Left renal pelvis (tissue), 4 donors: Measurements from ENCODE around the gene SNAPC5. TPM values are rescaled to one million over a fixed set of nuclear protein-coding genes. Genes with fewer than 3 reads are reported as not detected.
"Not testable (repeated sequence)": the region's sequence is repeated elsewhere in the genome, so short reads cannot be mapped to it uniquely, and the experiment has no call there.

Experiments
- DNase-seq, 4 donors: peaks; one replicate each; pipeline ENCODE4 v3.0.0-alpha.2; 2013; ENCODE audit warnings: low read depth in 4 of 4, low spot score in 3 of 4
- polyA plus RNA-seq, 4 donors: library from polyadenylated mRNA; unstranded; fragments of 120-200 nt; gene quantifications; one replicate each; pipeline ENCODE4 v1.2.1, GENCODE V29; 2013; ENCODE audit not compliant: insufficient read length in 4 of 4

The SNAPC5 gene
- polyA plus RNA-seq = 10 to 100 TPM; 33.2 to 41.0 (median 38.7) TPM

DNA sequence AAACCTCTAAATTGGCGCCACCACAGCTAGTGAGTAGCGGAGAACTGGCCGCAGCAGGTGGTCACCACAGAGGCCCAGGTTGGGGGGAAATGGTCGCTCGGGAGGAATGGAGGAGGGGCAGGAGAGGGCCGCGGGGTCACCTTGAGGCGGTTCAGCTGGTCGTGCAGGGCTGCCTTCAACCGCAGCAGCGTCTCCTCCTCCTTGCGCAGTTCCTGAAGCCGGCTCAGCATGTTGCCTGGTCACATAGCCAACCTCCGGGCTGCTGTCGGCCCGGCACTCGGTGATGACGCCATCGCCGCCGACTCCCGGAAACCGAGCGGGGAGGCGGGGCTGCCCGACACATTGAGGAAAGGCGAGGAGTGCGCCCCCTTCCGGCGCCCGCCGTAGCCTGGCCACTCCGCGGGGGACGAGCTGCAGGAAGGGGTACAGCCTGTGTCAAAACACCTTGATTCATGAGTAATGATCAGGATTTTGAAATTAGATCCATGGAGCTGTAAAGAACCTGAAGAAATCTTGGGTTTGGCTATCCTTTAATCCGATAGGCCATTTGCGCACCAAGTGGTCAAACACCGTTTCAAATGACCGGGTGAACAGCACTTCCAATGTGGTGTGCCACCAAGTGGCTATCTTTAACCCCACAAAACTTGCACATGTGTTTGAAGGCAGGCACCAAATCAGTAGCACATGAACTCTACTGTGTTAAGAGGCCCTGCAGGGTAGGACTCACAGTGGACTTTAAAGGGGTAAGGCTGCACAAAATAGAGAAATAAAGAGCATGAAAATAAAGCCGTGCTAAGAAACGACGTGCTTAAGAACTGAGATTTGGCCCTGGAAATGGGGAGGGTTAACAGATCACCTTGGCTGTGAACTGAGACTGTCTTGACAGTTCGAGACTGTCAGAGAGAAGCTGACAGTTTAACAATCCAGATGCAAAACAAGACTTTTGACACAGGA lies at the start of gene SNAPC5:
Gene SNAPC5 (minus strand): TSS at position 261 of the 954 bp plus-strand sequence. CDS start 31 bp downstream, at position 230.
- peak; percentile 73 to 87 (median 84) for DNase-seq

DNA sequence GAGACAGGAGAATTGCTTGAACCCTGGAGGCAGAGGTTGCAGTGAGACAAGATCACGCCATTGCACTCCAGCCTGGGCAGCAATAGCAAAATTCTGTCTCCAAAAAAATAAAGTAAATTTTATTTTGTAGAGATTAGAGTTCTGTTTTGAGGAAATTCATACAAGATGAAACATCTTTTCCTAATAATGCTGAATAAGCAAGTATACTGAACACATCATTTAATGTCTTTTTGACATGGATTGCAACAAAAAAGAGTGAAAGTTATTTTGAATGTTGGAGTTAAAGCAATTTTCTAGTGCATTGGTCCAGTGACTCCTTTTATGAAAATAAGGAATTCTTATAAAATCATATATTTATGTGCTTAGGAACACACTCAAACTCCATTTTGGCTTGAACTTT lies 47.7 kb upstream of the SNAPC5 start:
- no peak for DNase-seq

DNA sequence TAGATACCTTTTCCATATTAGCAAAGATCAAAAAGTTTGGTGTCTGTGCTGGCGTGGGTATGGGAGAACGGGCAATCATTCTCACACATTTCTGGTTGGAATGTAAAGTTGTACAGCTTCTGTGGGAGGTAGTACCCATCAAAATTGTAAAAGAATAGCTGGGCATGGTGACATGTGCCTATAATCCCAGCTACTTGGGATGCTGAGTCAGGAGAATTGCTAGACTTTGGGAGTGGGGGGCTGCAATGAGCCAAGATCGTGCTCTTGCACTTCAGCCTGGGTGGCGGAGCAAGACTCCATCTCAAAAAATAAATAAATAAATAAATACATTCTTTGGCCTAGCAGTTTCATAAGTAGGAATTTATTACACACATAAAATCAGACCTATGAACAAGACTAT lies 45.3 kb upstream of the SNAPC5 start:
- no peak for DNase-seq

- DNase-seq = no peak
Observed at GRCh38 chr15:66535056-66535455, 37.5 kb upstream of the SNAPC5 start.

- no peak for DNase-seq
Observed at GRCh38 chr15:66524838-66525237, 27.3 kb upstream of the SNAPC5 start.

- DNase-seq = no peak
Observed at GRCh38 chr15:66523926-66524325, 26.4 kb upstream of the SNAPC5 start.

DNA sequence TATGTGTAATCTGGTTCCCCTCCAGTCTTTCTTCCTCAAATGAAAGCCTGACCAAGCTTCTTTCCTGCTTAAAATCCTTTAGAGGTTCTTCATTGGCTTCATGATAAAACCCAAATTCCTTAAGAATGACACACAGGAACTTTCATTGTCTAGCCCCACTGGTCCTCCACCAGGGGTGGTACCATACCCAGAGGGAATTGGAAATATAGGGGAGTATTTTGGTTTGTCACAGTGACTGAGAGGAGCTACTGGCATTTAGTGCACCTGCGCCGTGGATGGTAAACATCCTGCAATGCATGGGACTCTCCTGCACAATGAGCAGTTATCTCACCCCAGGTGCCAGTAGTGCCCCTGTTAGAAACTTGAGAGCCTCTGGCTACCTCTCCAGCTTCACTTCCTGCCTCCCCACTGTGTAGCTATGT lies 18.4 kb upstream of the SNAPC5 start:
- no peak for DNase-seq

DNA sequence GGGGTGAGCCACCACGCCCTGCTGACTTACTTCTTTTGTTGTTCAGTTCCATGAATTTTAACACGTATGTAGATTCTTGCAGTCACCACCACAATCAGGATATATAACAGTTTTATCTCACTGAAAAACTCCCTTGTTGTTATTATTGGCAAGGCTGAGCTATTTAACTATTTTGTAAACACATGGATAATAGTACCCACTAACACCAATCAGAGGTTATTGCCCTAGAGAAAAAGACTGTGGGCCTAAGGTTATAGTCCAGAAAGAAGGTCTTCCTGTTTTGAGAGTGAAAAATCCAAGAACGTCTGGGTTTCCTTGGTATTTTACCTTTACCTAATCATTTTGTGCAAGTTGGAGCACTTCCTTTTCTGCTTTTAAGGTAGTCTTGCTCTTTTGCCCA lies 17.0 kb upstream of the SNAPC5 start:
- DNase-seq = no peak

GRCh38 chr15:66508293-66508883 lies 10.8 kb upstream of the SNAPC5 start:
- no peak for DNase-seq

- DNase-seq = peak in 1 of 4 donors; percentile 1
Observed at GRCh38 chr15:66505818-66506217, 8.3 kb upstream of the SNAPC5 start.

DNA sequence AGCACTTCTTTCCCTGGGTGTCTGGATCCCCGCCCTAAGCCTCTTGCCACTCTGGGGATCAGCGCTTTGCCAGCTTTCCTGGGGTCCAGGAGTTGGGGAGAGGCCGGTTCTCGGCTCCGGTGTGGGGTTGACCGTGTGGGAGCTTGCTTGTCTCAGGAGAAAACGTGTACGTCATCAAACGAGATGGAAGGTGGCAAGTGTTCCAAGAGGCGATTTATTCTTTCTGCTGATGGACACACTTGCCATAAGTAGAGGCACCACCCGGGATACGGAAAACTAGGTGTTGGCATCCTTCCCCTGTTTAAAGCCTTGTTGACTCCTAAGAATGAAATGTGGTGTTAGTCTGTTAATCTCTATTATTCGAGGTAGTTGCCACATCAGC lies 7.9 kb upstream of the SNAPC5 start:
- peak in 1 of 4 donors; percentile 36 for DNase-seq

DNA sequence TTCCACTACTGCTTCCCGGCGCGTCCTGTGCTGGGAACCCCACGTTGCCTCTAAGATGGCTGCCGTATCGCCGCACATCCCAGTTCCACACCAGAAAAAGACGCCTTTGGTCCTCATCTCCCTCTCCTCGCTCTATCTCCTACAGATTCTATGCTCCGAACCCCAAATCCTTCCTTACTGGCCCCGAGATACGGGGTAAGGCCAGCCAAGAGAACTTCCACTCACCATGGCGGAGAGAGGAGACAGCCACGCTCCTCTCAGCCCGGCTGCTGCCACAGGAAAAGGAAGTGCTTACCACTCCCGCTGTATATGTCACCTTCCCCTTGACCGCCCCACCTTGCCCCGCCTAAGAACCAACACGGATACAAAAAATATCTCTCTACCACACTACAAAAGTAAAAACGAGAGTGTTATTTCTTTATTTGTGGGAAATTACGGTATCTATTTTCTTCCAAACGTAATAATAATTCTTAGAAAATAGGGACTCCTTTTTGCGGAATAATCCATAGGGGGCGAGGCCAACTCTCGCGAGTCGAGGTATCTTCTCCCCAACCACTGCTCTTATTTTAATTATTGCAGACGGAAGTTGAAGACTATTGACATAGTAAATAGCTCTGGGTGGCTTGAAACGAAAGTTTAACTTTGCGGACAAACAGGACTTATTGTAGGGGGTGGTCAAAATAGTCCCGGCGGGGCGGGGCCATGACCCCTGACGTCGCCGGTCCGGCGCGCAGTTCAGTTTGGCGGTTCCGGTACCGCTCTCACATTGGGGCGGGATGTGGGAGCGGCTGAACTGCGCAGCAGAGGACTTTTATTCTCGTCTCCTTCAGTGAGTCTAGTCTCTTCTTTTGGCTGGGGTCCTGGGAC lies 7.2 kb upstream of the SNAPC5 start, which contains the start of the genes RPL4 and ZWILCH:
Gene RPL4 (minus strand): TSS at position 293 of the 867 bp plus-strand sequence. CDS start 65 bp downstream, at position 228.
Gene ZWILCH (plus strand): TSS at position 764 of the 867 bp plus-strand sequence. CDS start 13 bp downstream, at position 777.
- peak; percentile 68 to 88 (median 72) for DNase-seq

DNA sequence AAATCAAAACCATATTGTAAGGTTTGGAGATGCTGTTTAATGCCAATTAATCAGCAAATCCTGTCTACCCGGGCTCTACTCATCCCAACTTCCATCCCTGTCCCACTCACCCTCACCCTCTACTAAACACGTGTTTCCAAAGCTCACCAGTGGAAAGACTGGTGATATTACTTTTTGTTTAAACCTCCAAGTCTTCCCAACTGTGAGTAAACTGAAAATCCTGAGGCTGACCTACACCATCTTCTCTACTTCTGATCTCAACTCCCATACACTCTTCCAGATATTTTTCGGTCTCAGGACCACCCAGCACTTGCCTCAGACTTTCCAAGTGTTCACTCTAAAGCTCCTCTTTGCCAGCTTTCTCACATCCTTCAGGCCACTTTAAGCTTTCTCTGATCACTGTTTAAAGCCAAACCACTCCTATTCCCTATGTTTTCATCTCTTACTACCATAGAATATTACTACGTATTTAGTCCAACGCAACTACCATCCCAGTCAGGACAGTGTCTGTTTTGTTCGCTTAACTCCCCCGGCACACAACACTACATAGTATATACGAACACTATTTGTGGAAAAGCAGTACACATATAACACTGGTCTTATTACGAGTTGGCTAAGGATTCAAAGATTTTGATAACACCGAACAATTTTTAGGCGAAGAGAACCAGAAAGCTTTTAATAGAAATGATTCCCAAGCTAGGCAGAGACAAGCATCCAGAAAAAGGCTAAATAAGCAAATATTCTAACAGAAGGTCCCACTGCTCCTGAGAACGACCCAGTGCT lies 6.4 kb upstream of the SNAPC5 start:
- DNase-seq = no peak

DNA sequence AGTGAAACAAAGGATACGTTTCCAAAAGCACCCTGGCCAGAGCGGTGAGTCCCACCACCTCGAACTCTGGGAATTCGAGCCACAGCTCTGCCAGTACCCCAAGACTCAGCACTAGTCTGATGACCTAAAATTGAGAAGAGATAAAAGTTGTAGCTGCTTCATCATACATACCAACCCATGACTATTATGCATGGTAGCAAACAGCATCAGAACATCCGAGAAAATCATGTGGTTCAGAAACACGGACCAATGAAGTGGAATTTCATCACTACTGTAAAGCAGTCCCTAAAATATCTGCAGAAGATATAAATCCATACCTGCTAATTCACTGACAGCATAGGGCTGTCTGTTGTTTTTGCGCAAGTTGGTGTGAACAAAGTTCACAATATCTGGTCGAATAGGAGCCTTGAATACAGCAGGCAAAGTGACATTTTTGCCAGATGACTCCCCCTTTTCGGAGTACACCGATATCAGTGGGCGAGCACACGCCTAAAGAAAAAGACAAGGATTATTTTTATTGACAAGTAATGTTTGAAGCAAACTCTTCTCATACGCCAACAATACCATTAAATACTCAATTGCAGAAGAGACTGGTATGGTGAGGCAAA lies 5.6 kb upstream of the SNAPC5 start:
- not testable (repeated sequence) for DNase-seq

DNA sequence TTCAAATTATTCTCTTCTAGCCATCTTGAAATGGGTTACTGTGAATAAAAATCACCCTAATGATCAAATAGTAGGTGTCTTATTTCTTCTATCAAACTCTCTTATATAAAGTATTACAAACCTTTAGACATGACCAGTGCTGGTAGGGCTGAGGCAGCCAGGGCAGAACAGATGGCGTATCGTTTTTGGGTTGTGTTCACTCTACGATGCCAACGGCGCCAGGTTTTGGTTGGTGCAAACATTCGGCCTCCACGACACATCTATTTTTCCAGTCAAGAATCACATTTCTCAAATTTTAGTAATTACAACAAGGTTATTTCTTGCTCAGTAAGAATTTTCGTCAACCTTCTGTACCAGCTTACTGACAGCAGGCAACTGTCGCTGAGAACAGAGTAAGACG lies 4.9 kb upstream of the SNAPC5 start:
- no peak for DNase-seq

DNA sequence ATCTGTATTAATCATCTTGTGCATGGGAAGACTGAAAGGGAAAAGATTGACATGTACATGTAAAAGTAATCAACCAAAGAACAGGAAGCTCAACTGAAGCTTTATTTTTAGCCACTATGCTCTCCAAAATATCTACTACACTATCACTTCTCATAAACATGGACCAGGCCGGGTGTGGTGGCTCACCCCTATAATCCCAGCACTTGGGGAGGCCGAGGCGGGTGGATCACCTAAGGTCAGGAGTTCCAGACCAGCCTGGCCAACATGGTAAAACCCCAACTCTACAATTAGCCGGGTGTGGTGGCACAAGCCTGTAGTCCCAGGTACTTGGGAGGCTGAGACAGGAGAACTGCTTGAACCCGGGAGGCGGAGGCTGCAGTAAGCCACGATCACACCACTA lies 2.8 kb upstream of the SNAPC5 start:
- not testable (repeated sequence) for DNase-seq

DNA sequence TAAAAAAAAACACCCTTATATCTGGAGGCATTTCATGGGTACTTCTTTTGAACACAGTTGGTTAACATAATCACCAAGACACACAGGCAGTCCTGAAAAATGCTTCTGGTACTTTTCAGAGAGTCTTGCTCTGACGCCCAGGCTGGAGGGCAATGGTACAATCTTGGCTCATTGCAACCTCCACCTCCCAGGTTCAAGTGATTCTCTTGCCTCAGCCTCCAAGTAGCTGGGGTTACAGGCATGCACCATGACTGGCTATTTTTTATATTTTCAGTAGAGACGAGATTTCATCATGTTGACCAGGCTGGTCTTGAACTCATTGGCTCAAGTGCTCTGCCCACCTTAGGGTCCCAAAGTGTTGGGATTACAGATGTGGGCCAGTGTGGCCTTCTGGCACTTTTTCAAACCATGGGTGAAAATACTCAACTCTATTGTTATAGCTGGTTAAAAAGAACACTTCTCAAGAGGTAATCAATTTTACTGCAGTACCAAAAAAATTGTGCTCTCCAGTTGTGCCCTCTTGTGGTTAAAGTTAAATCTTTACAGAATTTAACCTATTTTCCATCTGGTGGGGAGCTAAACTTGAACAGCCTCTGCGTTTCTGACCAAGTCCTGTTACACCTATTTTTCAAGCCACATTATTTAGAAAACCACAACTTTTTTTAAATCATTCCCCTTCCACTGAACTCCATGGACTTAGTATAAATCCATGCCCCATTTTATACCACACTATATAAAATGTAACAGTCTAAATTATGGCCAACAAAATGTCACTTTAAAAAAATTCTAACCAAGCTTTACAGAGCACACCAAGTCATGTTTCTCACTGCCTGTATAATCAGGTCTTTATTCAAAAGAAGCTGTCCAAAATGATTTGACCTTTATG lies 1.2 kb upstream of the SNAPC5 start:
- peak in 1 of 4 donors; percentile 1 for DNase-seq

- DNase-seq = peak in 1 of 4 donors; percentile 6
Observed at GRCh38 chr15:66496951-66497501, 536 bp downstream of the SNAPC5 start.
